Measurements from ENCODE around the gene C6orf118.

DNA sequence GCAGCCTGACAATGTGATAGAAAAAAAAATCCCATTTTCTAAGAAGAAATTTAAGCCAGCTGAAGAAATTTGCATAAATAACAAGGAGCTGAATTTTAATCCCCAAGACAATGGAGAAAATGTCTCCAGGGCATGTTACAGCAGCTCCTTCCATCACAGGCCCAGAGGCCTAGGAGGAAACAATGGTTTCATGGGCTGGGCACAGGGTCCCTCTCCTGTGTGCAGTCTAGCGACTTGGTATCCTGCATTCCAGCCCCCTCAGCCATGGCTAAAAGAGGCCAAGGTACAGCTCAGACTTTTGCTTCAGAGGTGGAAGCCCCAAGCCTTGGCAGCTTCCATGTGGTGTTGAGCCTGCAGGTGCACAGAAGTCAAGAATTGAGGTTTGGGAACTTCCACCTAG, 73.1 kb downstream of the C6orf118 start:
- TF ChIP-seq TAF1 (conservative IDR thresholded peaks at IDR 0.05) = no peak
- TF ChIP-seq SP1 (IDR thresholded peaks at IDR 0.05) = no peak
- TF ChIP-seq YY1 (IDR thresholded peaks at IDR 0.05) = no peak
